ENCODE results near the gene NET1. TPM values are rescaled to one million over a fixed set of nuclear protein-coding genes. Genes with fewer than 3 reads are reported as not detected.

Gene NET1
- total and polyA plus RNA-seq, 10 donors = 4.6 to 19.5 (median 11.1) TPM

DNA sequence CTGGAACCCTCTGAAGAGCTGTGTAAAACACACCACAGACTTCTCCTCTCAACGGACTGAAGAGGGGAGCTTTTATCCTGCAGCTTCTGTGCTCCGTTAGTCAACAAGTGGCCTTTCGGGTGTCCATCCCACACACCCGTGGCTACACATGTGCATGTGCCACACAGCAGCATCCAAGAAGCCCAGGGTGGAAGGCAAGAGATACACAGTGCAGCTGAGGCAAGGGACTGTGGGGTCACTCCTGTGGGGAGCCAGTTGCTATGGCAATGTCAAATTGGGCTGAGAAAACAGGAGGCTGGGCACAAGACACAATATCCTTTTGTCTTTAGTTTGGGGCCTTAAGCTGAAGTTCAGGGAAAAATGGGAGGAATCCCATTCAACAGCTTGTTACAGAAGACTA is 28.7 kb downstream of the NET1 start:
- peaks cover 0 to 11% (median 3%) of the 10 kb centered on the region in 6 donors for H3K4me1 ChIP-seq
- DNase-seq = no peak
- no peaks in the 10 kb centered on the region for H3K36me3 ChIP-seq
- H3K9me3 ChIP-seq = no peaks in the 10 kb centered on the region
- no peaks in the 10 kb centered on the region for H3K27me3 ChIP-seq (replicated peaks in 1 of 7)
- WGBS, 5 donors = 89 to 96% (median 92%) methylated on average over 4 of the region's 4 CpGs
- no peak overlapping the region for H3K27ac ChIP-seq
- intact Hi-C loops (cut with DNase I; ENCODE audit: low total_unique reads) = loop anchor here (10.0 kb wide), 1 partner anchor 434 kb away; no protein-coding TSS in a partner anchor
- H3K4me3 ChIP-seq = no peak overlapping the region
- TF ChIP-seq POLR2A (IDR thresholded peaks at IDR 0.05) = no peak
- TF ChIP-seq POLR2AphosphoS5 (IDR thresholded peaks at IDR 0.05) = no peak
- TF ChIP-seq, protein P1, sequence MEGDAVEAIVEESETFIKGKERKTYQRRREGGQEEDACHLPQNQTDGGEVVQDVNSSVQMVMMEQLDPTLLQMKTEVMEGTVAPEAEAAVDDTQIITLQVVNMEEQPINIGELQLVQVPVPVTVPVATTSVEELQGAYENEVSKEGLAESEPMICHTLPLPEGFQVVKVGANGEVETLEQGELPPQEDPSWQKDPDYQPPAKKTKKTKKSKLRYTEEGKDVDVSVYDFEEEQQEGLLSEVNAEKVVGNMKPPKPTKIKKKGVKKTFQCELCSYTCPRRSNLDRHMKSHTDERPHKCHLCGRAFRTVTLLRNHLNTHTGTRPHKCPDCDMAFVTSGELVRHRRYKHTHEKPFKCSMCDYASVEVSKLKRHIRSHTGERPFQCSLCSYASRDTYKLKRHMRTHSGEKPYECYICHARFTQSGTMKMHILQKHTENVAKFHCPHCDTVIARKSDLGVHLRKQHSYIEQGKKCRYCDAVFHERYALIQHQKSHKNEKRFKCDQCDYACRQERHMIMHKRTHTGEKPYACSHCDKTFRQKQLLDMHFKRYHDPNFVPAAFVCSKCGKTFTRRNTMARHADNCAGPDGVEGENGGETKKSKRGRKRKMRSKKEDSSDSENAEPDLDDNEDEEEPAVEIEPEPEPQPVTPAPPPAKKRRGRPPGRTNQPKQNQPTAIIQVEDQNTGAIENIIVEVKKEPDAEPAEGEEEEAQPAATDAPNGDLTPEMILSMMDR (IDR thresholded peaks at IDR 0.05 in 8 of 11, conservative IDR thresholded peaks at IDR 0.05 in 3 of 11) = no peak

DNA sequence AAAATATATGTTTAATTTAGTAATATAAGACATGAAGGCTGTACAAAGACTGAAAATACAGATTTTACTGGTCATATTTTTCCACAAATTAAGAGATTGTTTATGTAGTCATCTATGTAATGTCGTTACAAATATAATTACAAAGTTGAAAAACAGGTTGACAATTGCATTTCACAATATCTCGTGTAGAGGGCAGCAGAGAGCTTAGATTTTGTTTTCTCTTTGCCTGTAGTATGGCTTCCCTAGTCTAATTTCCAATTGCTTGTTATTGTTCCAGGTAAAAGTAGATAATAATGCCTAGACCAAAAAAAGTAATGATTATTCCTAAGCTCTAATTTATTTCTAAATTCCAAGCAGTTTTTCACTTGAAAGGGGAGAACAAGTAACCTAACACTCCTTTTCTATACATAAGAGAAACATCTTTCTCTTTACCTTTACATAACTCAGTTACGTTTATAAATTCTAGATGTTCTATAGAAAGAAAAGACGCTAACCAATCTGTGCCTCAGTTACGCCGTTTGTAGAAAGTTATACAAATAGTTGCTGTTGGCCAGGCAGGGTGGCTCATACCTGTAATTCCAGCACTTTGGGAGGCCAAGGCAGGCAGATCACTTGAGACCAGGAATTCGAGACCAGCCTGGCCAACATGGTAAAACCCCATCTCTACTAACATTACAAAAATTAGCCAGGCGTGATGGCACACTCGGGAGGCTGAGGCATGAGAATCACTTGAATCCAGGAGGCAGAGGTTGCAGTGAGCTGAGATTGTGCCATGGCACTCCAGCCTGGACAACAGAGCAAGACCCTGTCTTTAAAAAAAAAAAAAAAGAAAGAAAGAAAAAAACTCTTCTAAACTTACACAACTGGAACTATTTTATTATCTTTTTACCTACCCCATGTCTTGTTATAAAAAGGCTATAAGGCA is 30.0 kb downstream of the NET1 start:
- Histone ChIP-seq H3K27ac (no peak overlapping the region), H3K4me1 (peaks cover 0 to 24% (median 15%) of the 10 kb centered on the region in 6 donors), H3K4me3 (no peak overlapping the region), H3K9me3 (no peaks in the 10 kb centered on the region), H3K36me3 (no peaks in the 10 kb centered on the region), H3K27me3 (replicated peaks in 1 of 7) (no peaks in the 10 kb centered on the region)
- no peak for DNase-seq
- intact Hi-C loops (cut with DNase I; ENCODE audit: low total_unique reads) = loop anchor here (2.0 to 10.0 kb wide), 2 partner anchors 180 to 432 kb away; no protein-coding TSS in a partner anchor
- WGBS, 5 donors = 63 to 73% (median 69%) methylated on average over 9 of the region's 9 CpGs
- no peak for TF ChIP-seq POLR2A (IDR thresholded peaks at IDR 0.05)
- TF ChIP-seq, protein P1 (IDR thresholded peaks at IDR 0.05 in 8 of 11, conservative IDR thresholded peaks at IDR 0.05 in 3 of 11) = peak; percentile 59 to 80 (median 73)
- TF ChIP-seq POLR2AphosphoS5 (IDR thresholded peaks at IDR 0.05) = no peak

DNA sequence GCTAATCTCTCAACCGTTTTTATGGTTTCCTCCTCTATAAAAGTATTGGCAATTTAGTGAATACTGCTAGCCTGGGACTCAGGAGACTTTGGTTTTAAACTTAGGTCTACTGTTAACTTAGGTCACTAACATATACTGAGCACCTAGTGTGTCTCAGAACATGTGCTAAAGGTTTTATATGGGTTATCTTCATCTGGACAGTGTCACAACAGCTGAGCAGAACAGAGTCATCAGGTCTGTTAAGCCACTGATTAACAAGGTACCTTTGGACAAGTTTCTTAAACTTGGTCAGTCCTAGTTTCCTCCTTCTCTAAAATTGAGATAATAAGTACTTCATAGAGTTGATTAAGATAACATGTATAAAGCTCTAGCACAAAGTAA is 30.6 kb downstream of the NET1 start:
- 66 to 87% (median 80%) methylated on average over 1 of the region's 1 CpG for WGBS, 5 donors
- DNase-seq = no peak
- TF ChIP-seq POLR2AphosphoS5 (IDR thresholded peaks at IDR 0.05) = no peak
- no peak for TF ChIP-seq POLR2A (IDR thresholded peaks at IDR 0.05)
- Histone ChIP-seq H3K36me3 (no peaks in the 10 kb centered on the region), H3K9me3 (no peaks in the 10 kb centered on the region), H3K4me1 (peaks cover 0 to 30% (median 21%) of the 10 kb centered on the region in 6 donors), H3K27ac (no peak overlapping the region), H3K4me3 (no peak overlapping the region), H3K27me3 (replicated peaks in 1 of 7) (no peaks in the 10 kb centered on the region)
- intact Hi-C loops (cut with DNase I; ENCODE audit: low total_unique reads) = loop anchor here (2.0 to 10.0 kb wide), 2 partner anchors 180 to 432 kb away; no protein-coding TSS in a partner anchor

DNA sequence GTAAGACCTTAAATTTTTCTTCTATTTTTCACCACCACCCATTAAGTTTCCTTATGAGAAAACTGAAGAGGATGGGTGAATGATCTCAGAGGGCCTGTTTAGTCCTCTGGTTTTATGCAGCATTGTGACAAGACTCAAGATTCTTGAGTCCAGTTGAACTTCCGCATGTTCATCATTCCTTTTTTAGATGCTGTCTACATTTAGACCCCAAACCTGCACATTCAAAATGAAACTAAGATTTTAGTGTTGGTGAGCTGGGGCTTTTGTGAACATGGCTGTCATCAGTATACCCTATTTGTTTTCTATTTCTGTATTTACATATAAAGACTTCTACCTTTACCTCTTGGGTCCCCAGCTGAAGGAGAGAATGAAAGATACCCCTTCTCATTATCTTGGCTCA is 31.1 kb downstream of the NET1 start:
- no peaks in the 10 kb centered on the region for H3K27me3 ChIP-seq (replicated peaks in 1 of 7)
- TF ChIP-seq POLR2AphosphoS5 (IDR thresholded peaks at IDR 0.05) (no peak), POLR2A (IDR thresholded peaks at IDR 0.05) (no peak)
- TF ChIP-seq, protein P1 (IDR thresholded peaks at IDR 0.05 in 8 of 11, conservative IDR thresholded peaks at IDR 0.05 in 3 of 11) = no peak
- intact Hi-C loops (cut with DNase I; ENCODE audit: low total_unique reads) = loop anchor here (2.0 to 10.0 kb wide), 2 partner anchors 179 to 431 kb away; no protein-coding TSS in a partner anchor
- no peak for DNase-seq
- peaks cover 0 to 35% (median 25%) of the 10 kb centered on the region in 6 donors for H3K4me1 ChIP-seq
- 69 to 79% (median 71%) methylated on average over 1 of the region's 1 CpG for WGBS, 5 donors
- peak overlapping the region in 1 of 8 donors; percentile 7 for H3K27ac ChIP-seq
- H3K36me3 ChIP-seq = no peaks in the 10 kb centered on the region
- no peaks in the 10 kb centered on the region for H3K9me3 ChIP-seq
- H3K4me3 ChIP-seq = no peak overlapping the region
